NB4 (cell line): ENCODE results near the gene PPFIA1.

Experiments
- DNase-seq: peaks from one replicate; pipeline ENCODE4 v3.0.0; 2010; ENCODE audit warnings: low read depth
- H3K4me3 ChIP-seq: one replicate; pipeline ENCODE4 v1.5.1; 2011; ENCODE audit warnings: mild to moderate bottlenecking, low read depth, low read length, moderate library complexity
- MYC ChIP-seq: IDR thresholded peaks from 2 replicates; pipeline ENCODE4 v1.6.1; 2011; ENCODE audit warnings: low read depth, low read length
- POLR2A ChIP-seq: IDR thresholded peaks from 2 replicates; pipeline ENCODE4 v1.6.1; 2011; ENCODE audit warnings: mild to moderate bottlenecking; ENCODE audit not compliant: insufficient read length; ENCODE audit errors: extremely low read depth
- TF ChIP-seq, protein P1 (sequence below): IDR thresholded peaks from one replicate; pipeline ENCODE4 v1.5.1; 2012; ENCODE audit warnings: low read depth, low read length
- TF ChIP-seq, protein P2 (sequence below): IDR thresholded peaks from 2 replicates; pipeline ENCODE4 v1.6.1; 2011; ENCODE audit warnings: low read depth, low read length

PPFIA1 gene

DNA sequence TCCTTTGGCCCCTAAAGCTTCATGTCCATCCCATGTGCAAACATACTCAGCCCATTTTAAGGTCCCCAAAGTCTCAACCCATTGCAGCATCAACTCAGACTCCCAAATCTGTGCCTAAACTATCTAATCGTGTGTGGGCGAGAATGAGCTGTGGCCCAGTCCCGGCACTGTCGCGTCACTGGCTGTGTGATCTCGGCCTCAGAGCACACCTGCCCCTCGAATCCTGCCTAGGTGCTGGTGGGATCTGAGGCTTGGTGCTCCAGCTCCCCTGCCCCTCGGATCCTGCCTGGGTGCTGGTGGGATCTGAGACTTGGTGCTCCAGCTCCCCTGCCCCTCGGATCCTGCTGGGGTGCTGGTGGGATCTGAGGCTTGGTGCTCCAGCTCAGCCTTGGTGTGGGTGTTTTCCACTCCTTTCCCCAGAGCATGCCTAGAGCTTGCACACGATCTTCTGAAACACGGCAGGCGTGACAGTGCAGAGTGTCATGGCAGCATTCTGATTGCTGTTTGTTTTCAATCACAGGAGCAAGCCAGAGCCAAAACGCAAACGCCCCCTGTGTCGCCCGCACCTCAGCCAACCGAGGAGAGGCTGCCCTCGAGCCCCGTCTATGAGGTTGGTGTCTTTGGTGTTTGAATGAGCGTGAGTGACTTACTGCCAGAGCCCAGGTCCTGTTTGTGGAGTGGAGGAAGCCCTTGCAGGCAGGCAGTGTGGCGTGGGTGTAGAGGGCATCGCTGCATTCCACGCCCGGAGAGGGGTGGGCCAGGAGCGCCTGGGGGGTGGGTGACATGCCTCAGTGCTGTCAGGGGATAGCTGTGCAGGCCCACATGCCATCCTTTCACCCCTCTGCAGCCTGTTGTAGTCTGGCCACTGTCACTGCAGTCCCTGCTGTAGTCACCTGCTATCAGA, 160.4 kb downstream of the PPFIA1 start:
- TF ChIP-seq, protein P1, sequence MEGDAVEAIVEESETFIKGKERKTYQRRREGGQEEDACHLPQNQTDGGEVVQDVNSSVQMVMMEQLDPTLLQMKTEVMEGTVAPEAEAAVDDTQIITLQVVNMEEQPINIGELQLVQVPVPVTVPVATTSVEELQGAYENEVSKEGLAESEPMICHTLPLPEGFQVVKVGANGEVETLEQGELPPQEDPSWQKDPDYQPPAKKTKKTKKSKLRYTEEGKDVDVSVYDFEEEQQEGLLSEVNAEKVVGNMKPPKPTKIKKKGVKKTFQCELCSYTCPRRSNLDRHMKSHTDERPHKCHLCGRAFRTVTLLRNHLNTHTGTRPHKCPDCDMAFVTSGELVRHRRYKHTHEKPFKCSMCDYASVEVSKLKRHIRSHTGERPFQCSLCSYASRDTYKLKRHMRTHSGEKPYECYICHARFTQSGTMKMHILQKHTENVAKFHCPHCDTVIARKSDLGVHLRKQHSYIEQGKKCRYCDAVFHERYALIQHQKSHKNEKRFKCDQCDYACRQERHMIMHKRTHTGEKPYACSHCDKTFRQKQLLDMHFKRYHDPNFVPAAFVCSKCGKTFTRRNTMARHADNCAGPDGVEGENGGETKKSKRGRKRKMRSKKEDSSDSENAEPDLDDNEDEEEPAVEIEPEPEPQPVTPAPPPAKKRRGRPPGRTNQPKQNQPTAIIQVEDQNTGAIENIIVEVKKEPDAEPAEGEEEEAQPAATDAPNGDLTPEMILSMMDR = no peak
- TF ChIP-seq, protein P2, sequence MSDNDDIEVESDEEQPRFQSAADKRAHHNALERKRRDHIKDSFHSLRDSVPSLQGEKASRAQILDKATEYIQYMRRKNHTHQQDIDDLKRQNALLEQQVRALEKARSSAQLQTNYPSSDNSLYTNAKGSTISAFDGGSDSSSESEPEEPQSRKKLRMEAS = no peak
- TF ChIP-seq POLR2A = no peak
- no peak for TF ChIP-seq MYC
- no peak for DNase-seq
- H3K4me3 ChIP-seq = no peak overlapping the region

DNA sequence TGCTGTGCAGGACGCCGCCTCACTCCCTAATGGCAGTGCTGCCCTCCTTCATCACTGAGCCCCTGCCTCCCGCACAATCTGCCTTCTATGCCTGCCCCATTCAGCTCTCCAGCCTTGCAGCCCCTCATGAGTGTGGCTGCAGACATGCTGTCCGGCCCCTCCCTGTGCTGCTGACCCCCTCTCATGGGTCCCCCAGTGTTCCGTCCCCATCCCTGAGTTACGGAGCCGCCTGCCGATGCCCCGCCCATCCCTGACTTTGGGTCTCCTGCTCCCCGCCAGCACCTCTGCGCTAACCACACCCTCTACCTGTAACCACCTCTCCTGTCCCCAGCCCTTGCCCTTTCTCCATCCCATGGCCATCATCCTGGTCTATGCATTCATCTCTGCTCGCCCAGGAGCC, 161.1 kb downstream of the PPFIA1 start:
- no peak overlapping the region for H3K4me3 ChIP-seq
- DNase-seq = no peak
- no peak for TF ChIP-seq MYC
- TF ChIP-seq POLR2A = no peak
- TF ChIP-seq, protein P1 = no peak
- TF ChIP-seq, protein P2 = no peak

DNA sequence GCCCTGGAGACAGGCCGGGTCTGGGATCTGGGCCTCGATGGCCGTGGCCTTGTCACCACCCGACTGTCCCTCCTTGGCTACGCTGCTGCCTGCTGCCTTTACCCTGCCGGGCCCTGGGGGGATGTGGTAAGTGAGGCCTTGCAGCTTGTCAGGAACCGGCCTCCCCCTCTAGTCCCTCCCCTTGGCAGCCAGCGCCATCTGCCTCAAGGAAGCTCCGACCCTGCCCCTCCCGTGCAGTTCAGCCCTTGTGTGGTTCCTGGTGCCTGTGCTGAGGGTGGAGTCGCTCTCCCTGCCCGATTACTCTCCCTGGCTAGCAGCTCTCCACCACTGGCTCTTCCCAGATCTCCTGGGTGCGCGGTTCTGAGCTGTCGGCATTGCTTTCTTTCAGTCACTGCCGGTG, 161.6 kb downstream of the PPFIA1 start:
- peak; percentile 38 for DNase-seq
- H3K4me3 ChIP-seq = no peak overlapping the region
- TF ChIP-seq MYC (no peak), POLR2A (no peak)
- TF ChIP-seq, protein P2 = no peak
- TF ChIP-seq, protein P1 = no peak

DNA sequence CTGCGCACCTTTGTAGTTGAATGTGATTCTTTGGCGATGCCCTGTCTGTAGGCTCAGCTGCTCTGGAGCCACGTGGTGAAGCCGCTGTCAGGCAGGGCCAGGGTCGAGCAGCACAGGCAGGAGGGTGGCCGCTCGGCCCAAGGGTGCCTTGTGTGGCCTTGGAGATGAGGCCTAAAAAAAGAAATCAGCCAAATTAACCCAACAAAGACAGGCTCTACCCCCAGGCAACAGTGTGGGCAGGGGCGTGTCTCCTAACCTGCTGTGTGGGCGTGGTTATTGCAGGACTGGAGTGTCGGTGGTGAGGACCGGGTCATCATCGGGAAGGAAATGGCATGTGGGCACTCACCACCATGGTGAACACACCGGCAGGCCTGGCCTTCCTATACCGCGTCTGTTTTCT, 162.1 kb downstream of the PPFIA1 start:
- TF ChIP-seq, protein P1 = no peak
- no peak for TF ChIP-seq POLR2A
- TF ChIP-seq, protein P2 = no peak
- no peak for TF ChIP-seq MYC
- H3K4me3 ChIP-seq = no peak overlapping the region
- no peak for DNase-seq

DNA sequence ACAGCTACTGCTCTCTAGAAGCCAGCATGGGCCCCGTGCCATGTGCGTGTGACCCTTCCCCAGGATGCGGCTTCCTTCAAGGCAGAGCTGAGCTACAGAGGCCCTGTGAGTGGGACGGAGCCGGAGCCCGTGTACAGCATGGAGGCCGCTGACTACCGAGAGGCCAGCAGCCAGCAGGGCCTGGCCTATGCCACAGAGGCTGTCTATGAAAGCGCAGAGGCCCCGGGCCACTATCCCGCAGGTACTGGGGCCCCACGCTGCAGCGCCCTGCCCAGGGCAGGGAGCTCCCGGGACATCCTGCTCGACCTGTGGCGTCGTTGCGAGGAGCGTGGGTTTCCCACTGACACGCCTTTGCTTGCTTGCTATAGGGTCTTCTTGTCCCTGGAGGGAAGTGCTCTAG, 162.5 kb downstream of the PPFIA1 start:
- TF ChIP-seq POLR2A (no peak), MYC (no peak)
- TF ChIP-seq, protein P1 = no peak
- TF ChIP-seq, protein P2 = no peak
- no peak overlapping the region for H3K4me3 ChIP-seq
- no peak for DNase-seq
